Body of pancreas (tissue), 4 donors: ENCODE results near the gene ACTN2. TPM values are rescaled to one million over a fixed set of nuclear protein-coding genes. Genes with fewer than 3 reads are reported as not detected.

Experiments used
- ATAC-seq: fragments of 150-250 bp; one replicate; pipeline ENCODE4 v1.9.1; 2016
- DNase-seq, 4 donors: peaks; one replicate each; pipeline ENCODE4 v3.0.0-alpha.2; 2019
- H3K27ac ChIP-seq, 4 donors: fragments of 200-600 bp; sonication (generic); 1 replicate in 3 of 4; 2 replicates in 1 of 4; pipeline versions ENCODE4 v1.5.1 to v1.6.1; 2016 to 2019; ENCODE audit warnings: mild to moderate bottlenecking in 1 of 4, mixed read lengths in 1 of 4, moderate library complexity in 1 of 4
- H3K27me3 ChIP-seq, 2 donors: fragments of 200-600 bp; sonication (generic); one replicate each; pipeline ENCODE4 v1.6.0; 2016; ENCODE audit warnings: mild to moderate bottlenecking in 1 of 2
- H3K36me3 ChIP-seq, 2 donors: fragments of 200-600 bp; sonication (generic); replicated peaks in 1 of 2; 2 replicates each; pipeline ENCODE4 v1.5.1; 2016; ENCODE audit warnings: low read depth in 2 of 2; ENCODE audit not compliant: insufficient read depth in 1 of 2
- H3K4me1 ChIP-seq: fragments of 200-600 bp; sonication (generic); one replicate; pipeline ENCODE4 v1.6.0; 2016
- H3K4me3 ChIP-seq, 2 donors: fragments of 200-600 bp; sonication (generic); 1 replicate in 1 of 2; 2 replicates in 1 of 2; pipeline ENCODE4 v1.5.1; 2016 to 2019
- H3K9me3 ChIP-seq, 3 donors: fragments of 200-600 bp; sonication (generic); 1 replicate in 2 of 3; 2 replicates in 1 of 3; pipeline ENCODE4 v1.5.1; 2016
- POLR2A ChIP-seq, 3 donors: fragments of 450-650 bp; IDR thresholded peaks; one replicate each; pipeline ENCODE4 v1.6.1; 2016; ENCODE audit warnings: antibody characterized with exemption in 3 of 3, mild to moderate bottlenecking in 2 of 3
- WGBS, 2 donors: methylation state at CpG; one replicate each; pipeline ENCODE4 v1.1.5; 2017; 5-methylcytosine and 5-hydroxymethylcytosine counted together
- intact Hi-C: fragments of 100-400 bp; cut with DNase I; formaldehyde crosslinking; loops from one replicate; pipeline ENCODE4 v1.15.1; 2023
- total RNA-seq, 2 donors: library from RNA; depleted of rRNA; stranded (reverse); fragments of >200 nt; gene quantifications; one replicate each; pipeline ENCODE4 v1.1.0, GENCODE V29; 2016
- TF ChIP-seq, protein P1 (sequence below), 7 experiments: fragments of 450-650 bp in 4 of 7; fragments of 200-600 bp in 3 of 7; sonication (generic) in 3 of 7; IDR thresholded peaks; one replicate each; pipeline ENCODE4 v1.5.1; 2016 to 2019; ENCODE audit warnings: antibody characterized with exemption in 7 of 7

The ACTN2 gene
- total RNA-seq, 2 donors from 2014 or later: 3.0 to 3.1 TPM

DNA sequence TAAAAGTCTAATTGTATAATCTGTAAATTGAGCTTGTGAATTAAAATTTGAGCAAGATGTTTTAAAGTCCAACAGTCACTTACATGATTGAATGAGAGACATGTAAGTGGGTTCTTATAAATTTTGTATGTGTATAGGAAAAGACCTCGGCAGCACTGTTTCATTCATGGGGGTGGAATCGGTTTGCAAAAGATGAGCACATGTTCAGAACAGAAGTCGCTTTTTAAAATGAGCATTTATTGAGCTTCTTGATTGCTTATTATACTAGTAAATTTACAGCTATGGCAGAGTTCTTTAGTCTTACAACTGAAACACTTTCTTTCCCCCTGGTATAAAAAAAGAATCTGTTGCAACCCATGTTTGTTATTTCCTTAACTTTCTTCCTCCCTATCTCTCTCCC, 33.9 kb downstream of the ACTN2 start:
- DNase-seq (no peak), ATAC-seq (no peak)
- Histone ChIP-seq H3K36me3 (no peaks in the 10 kb centered on the region), H3K4me1 (peaks cover 6% of the 10 kb centered on the region), H3K9me3 (no peaks in the 10 kb centered on the region), H3K4me3 (no peak overlapping the region), H3K27me3 (no peaks in the 10 kb centered on the region), H3K27ac (no peak overlapping the region)
- WGBS, 2 donors: 54 to 59% methylated on average over 3 of the region's 3 CpGs
- TF ChIP-seq, protein P1, sequence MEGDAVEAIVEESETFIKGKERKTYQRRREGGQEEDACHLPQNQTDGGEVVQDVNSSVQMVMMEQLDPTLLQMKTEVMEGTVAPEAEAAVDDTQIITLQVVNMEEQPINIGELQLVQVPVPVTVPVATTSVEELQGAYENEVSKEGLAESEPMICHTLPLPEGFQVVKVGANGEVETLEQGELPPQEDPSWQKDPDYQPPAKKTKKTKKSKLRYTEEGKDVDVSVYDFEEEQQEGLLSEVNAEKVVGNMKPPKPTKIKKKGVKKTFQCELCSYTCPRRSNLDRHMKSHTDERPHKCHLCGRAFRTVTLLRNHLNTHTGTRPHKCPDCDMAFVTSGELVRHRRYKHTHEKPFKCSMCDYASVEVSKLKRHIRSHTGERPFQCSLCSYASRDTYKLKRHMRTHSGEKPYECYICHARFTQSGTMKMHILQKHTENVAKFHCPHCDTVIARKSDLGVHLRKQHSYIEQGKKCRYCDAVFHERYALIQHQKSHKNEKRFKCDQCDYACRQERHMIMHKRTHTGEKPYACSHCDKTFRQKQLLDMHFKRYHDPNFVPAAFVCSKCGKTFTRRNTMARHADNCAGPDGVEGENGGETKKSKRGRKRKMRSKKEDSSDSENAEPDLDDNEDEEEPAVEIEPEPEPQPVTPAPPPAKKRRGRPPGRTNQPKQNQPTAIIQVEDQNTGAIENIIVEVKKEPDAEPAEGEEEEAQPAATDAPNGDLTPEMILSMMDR (IDR thresholded peaks at IDR 0.05): no peak
- no peak for TF ChIP-seq POLR2A (IDR thresholded peaks at IDR 0.05)
- intact Hi-C loops: no loop called here

DNA sequence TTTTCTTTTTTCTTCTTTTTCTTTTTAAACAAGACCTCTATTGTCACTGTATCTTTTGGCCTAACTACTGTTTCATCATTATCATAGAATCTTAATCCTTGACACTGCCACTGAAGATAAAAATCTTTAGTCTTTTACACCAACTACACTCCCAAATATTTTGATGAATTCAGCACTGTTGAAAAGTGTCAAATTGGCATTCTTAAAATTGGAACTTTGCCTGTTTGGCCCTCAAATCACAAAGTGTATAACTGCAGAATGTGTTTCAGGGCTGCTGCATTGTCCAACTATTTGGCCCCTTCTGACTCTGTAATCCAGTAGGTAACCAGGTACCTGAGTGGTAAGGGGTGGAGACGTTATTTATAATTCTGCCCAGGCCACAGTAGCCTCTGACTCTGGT, 34.3 kb downstream of the ACTN2 start:
- Histone ChIP-seq H3K36me3 (no peaks in the 10 kb centered on the region), H3K4me1 (peaks cover 6% of the 10 kb centered on the region), H3K27me3 (no peaks in the 10 kb centered on the region), H3K27ac (no peak overlapping the region), H3K4me3 (no peak overlapping the region), H3K9me3 (no peaks in the 10 kb centered on the region)
- DNase-seq: no peak
- no peak for TF ChIP-seq POLR2A (IDR thresholded peaks at IDR 0.05)
- TF ChIP-seq, protein P1 (IDR thresholded peaks at IDR 0.05): no peak
- intact Hi-C loops: no loop called here
- ATAC-seq: no peak
- WGBS, 2 donors: 67 to 77% methylated on average over 1 of the region's 1 CpG

DNA sequence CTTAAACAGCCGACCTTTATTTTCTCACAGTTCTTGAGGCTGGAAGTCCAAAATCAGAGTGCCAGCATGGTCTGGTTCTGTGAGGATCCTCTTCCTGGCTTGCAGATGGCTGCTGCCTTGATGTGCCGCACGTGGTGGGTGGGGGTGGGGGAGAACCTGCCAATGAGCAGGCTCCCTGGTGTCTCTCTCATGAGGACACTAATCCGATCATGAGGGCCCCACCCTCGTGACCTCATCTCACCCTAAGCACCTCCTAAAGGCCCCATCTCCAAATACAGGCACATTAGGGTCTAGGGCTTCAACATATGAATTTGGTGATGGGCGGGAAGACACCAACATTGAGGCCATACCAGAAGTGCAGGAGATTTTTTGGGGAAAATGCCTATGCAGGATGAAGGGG, 37.8 kb downstream of the ACTN2 start:
- DNase-seq (no peak), ATAC-seq (no peak)
- no peaks in the 10 kb centered on the region for H3K4me1 ChIP-seq
- H3K9me3 ChIP-seq: no peaks in the 10 kb centered on the region
- TF ChIP-seq, protein P1 (IDR thresholded peaks at IDR 0.05): no peak
- TF ChIP-seq POLR2A (IDR thresholded peaks at IDR 0.05): no peak
- H3K4me3 ChIP-seq: no peak overlapping the region
- no peaks in the 10 kb centered on the region for H3K36me3 ChIP-seq
- H3K27ac ChIP-seq: no peak overlapping the region
- intact Hi-C loops: no loop called here
- H3K27me3 ChIP-seq: no peaks in the 10 kb centered on the region
- WGBS, 2 donors: 75 to 80% methylated on average over 5 to 6 of the region's 6 CpGs

DNA sequence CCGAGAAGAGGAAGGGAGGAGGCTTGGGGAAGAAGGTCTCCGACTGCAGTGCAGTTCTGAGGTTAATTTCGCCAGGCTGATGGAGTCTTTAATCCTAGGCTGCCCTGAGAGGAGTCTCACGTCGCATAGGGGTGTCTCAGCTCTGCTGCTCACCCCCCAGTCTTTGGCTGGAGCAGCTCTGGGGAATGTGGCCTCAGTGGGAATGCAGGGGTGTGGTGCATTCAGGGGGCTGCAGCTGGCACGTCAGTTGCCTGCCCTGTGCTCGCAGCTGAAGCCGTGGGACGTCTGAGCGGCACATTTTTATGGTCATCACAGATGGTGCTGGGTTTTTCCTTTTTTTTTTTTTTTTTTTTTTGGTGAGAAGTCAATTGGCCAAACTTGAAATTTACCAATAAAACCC, 38.2 kb downstream of the ACTN2 start:
- H3K9me3 ChIP-seq: no peaks in the 10 kb centered on the region
- H3K27me3 ChIP-seq: no peaks in the 10 kb centered on the region
- no peak overlapping the region for H3K4me3 ChIP-seq
- H3K4me1 ChIP-seq: no peaks in the 10 kb centered on the region
- no peak for ATAC-seq
- 77 to 80% methylated on average over 9 to 10 of the region's 10 CpGs for WGBS, 2 donors
- no peak for TF ChIP-seq POLR2A (IDR thresholded peaks at IDR 0.05)
- TF ChIP-seq, protein P1 (IDR thresholded peaks at IDR 0.05): no peak
- no peak overlapping the region for H3K27ac ChIP-seq
- DNase-seq: no peak
- no peaks in the 10 kb centered on the region for H3K36me3 ChIP-seq
- intact Hi-C loops: no loop called here

DNA sequence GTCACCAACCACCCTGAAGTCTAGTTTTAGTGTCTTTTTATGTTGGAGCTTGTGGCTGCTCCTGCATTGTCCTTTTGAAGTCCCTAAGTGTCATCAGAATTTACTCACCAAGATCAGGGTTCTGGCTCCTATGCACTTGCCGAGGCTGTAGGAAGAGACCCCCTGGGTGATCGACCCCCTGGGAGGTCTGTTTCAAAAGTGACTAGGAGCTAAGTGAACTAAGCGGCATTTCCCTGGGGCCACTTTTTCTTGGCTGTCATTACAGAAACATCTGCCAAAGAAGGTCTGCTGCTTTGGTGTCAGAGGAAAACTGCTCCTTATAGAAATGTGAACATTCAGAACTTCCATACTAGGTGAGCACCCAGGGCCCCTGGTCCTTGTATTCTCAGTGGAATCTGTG, 39.4 kb downstream of the ACTN2 start:
- 64 to 68% methylated on average over 3 of the region's 3 CpGs for WGBS, 2 donors
- H3K9me3 ChIP-seq: no peaks in the 10 kb centered on the region
- DNase-seq: no peak
- no peaks in the 10 kb centered on the region for H3K27me3 ChIP-seq
- H3K4me1 ChIP-seq: peaks cover 7% of the 10 kb centered on the region
- no peaks in the 10 kb centered on the region for H3K36me3 ChIP-seq
- TF ChIP-seq, protein P1 (IDR thresholded peaks at IDR 0.05): no peak
- TF ChIP-seq POLR2A (IDR thresholded peaks at IDR 0.05): no peak
- no peak overlapping the region for H3K27ac ChIP-seq
- no peak for ATAC-seq
- H3K4me3 ChIP-seq: no peak overlapping the region
- intact Hi-C loops: no loop called here
